H1 (cell line): ENCODE measurements around the gene TGIF1. TPM values are rescaled to one million over a fixed set of nuclear protein-coding genes. Genes with fewer than 3 reads are reported as not detected.

Experiments
- CHD1 ChIP-seq: IDR thresholded peaks from 2 replicates; pipeline ENCODE4 v1.6.1; 2012; ENCODE audit warnings: low read depth, low read length, improper control_type of control experiment
- CTBP2 ChIP-seq: IDR thresholded peaks from 2 replicates; pipeline ENCODE4 v1.7.0; 2011; ENCODE audit warnings: borderline replicate concordance, mild to moderate bottlenecking, moderate library complexity, mixed read lengths, low read length; ENCODE audit not compliant: insufficient read depth, insufficient read length
- EP300 ChIP-seq, 2 experiments: IDR thresholded peaks; 1 replicate in 1 of 2; 2 replicates in 1 of 2; pipeline ENCODE4 v1.6.1; 2011 to 2012; ENCODE audit warnings: low read depth in 2 of 2, low read length in 2 of 2, mild to moderate bottlenecking in 2 of 2, borderline replicate concordance in 1 of 2, inconsistent platforms in 1 of 2, moderate library complexity in 1 of 2
- EZH2 ChIP-seq: fragments of 200-600 bp; sonication (generic); IDR thresholded peaks from 2 replicates; pipeline ENCODE4 v1.7.1; 2012; ENCODE audit warnings: low read depth, mild to moderate bottlenecking, moderate library complexity, low read length, inconsistent platforms; ENCODE audit not compliant: severe bottlenecking
- POLR2A ChIP-seq, 2 experiments: IDR thresholded peaks; 1 replicate in 1 of 2; 2 replicates in 1 of 2; pipeline ENCODE4 v1.6.1; 2011; ENCODE audit warnings: low read depth in 2 of 2, low read length in 2 of 2, mild to moderate bottlenecking in 2 of 2; ENCODE audit errors: control extremely low read depth in 1 of 2
- RXRA ChIP-seq: IDR thresholded peaks from 2 replicates; pipeline ENCODE4 v1.6.1; 2011; ENCODE audit warnings: low read depth, mild to moderate bottlenecking, low read length, moderate library complexity; ENCODE audit not compliant: insufficient read depth
- SIN3A ChIP-seq, 2 experiments: IDR thresholded peaks in 1 of 2; conservative IDR thresholded peaks in 1 of 2; 2 replicates each; pipeline ENCODE4 v1.6.1; 2011 to 2012; ENCODE audit warnings: low read length in 2 of 2, improper control_type of control experiment in 1 of 2, low read depth in 1 of 2, mild to moderate bottlenecking in 1 of 2
- SP1 ChIP-seq: IDR thresholded peaks from 2 replicates; pipeline ENCODE4 v1.6.1; 2011; ENCODE audit warnings: low read depth, low read length
- SP4 ChIP-seq: IDR thresholded peaks from 2 replicates; pipeline ENCODE4 v1.6.1; 2012; ENCODE audit warnings: low read length, inconsistent platforms
- TAF1 ChIP-seq: IDR thresholded peaks from 2 replicates; pipeline ENCODE4 v1.6.1; 2011; ENCODE audit warnings: mild to moderate bottlenecking, low read depth, low read length
- TBP ChIP-seq: IDR thresholded peaks from 2 replicates; pipeline ENCODE4 v1.6.1; 2011; ENCODE audit warnings: low read depth, low read length, improper control_type of control experiment
- YY1 ChIP-seq: IDR thresholded peaks from 2 replicates; pipeline ENCODE4 v1.6.1; 2011; ENCODE audit warnings: low read depth, mild to moderate bottlenecking, low read length
- polyA plus RNA-seq, 7 experiments: library from polyadenylated mRNA; depleted of rRNA in 3 of 7; stranded (reverse) in 5 of 7; unstranded in 2 of 7; fragments of >200 nt in 5 of 7; fragments of 200-250 nt in 2 of 7; gene quantifications; 1 replicate in 5 of 7; 2 replicates in 1 of 7; 4 replicates in 1 of 7; pipeline versions ENCODE4 v1.2.1 to v1.2.3, GENCODE V29; 2011 to 2013; ENCODE audit warnings: missing spikeins in 2 of 7, mixed read lengths in 2 of 7
- total RNA-seq: library from RNA; stranded (reverse); fragmentation: NEBNext Ultra II Directional; extraction: Animal tissue kit (Norgen Biotek cat#: 25700); gene quantifications from 2 replicates; pipeline ENCODE4 v1.2.1, GENCODE V29; 2021
- TF ChIP-seq, protein P1 (sequence below): IDR thresholded peaks from 2 replicates; pipeline ENCODE4 v1.6.1; 2012; ENCODE audit warnings: low read length, inconsistent platforms
- TF ChIP-seq, protein P2 (sequence below): IDR thresholded peaks from 2 replicates; pipeline ENCODE4 v1.6.1; 2011; ENCODE audit warnings: low read depth, mild to moderate bottlenecking, low read length; ENCODE audit not compliant: insufficient read depth

TGIF1 gene
- total and polyA plus RNA-seq, 2 of the 8 experiments (the other 6 are each of a cell fraction or from before 2014, with no cell fraction given): 256 to 262 TPM

DNA sequence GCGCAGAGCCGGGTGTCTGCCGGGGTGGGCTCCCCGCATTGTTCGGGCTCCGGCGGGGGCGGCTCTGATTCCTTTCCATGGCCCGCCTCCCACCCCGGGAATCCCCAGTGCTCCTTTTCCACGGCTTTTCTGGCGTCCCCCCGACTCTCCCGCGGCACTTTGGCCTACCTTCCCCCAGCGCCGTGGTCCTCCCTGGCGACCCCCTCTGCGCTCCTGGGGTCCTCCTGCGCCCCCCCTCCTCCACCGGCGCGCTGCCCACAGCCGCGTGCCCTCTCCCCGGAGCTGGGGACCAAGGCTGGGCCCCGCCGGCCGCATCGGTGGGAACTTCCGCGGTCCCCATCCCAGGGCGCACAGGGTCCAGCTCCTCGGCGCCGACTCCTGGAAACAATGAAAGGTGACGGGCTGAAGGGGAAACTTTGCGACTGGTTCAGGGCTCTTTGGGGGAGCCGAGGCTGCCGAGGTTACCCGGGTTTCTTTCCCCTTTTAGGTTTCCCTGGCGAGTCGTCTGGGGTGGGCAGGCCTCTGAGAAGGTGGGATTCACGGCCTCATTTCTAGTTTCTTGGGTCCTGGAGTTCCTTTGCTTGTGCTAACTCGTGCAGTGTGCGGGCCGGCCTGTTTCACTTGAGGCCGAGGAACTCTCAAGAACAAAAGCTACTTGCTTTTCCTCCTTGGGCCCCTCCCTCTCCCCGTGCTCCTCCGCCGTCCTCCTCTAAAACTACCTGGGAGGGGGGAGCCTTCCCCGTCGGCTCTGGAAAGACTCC is 2.2 kb downstream of the TGIF1 start (continued):
- TF ChIP-seq, protein P1, sequence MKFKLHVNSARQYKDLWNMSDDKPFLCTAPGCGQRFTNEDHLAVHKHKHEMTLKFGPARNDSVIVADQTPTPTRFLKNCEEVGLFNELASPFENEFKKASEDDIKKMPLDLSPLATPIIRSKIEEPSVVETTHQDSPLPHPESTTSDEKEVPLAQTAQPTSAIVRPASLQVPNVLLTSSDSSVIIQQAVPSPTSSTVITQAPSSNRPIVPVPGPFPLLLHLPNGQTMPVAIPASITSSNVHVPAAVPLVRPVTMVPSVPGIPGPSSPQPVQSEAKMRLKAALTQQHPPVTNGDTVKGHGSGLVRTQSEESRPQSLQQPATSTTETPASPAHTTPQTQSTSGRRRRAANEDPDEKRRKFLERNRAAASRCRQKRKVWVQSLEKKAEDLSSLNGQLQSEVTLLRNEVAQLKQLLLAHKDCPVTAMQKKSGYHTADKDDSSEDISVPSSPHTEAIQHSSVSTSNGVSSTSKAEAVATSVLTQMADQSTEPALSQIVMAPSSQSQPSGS: no peak
- TF ChIP-seq EZH2 (no peak), TBP (0 out of 2 replicates have a peak, but pooled peaks have one; percentile 11), EP300 (IDR thresholded peaks at IDR 0.05; ENCODE audit: borderline replicate concordance in 1 of 2, low read depth in 2 of 2, low read length in 2 of 2) (no peak), TAF1 (no peak), CTBP2 (no peak), POLR2A (IDR thresholded peaks at IDR 0.05; ENCODE audit: control extremely low read depth in 1 of 2, low read depth in 2 of 2, low read length in 2 of 2) (peak; percentile 27 to 31; a peak in 2 of 3 replicates), SP1 (no peak), YY1 (no peak), SP4 (no peak), CHD1 (no peak; the same call in 1 of the 2 replicates), RXRA (no peak), SIN3A (conservative IDR thresholded peaks at IDR 0.05 in 1 of 2, IDR thresholded peaks at IDR 0.05 in 1 of 2; ENCODE audit: low read depth in 1 of 2, low read length in 2 of 2) (0 out of 4 replicates have a peak, but pooled peaks have one; percentile 18 to 66)
- TF ChIP-seq, protein P2, sequence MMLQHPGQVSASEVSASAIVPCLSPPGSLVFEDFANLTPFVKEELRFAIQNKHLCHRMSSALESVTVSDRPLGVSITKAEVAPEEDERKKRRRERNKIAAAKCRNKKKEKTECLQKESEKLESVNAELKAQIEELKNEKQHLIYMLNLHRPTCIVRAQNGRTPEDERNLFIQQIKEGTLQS: no peak
